GM23338 (cell line): ENCODE results near the gene ASCL5. TPM values are rescaled to one million over a fixed set of nuclear protein-coding genes. Genes with fewer than 3 reads are reported as not detected.

Experiments
- ATAC-seq: fragments of 200-7000 bp; cut with Tn5 transposase; 3 replicates; pipeline ENCODE4 v1.9.1; 2020
- DNase-seq: peaks from one replicate; pipeline ENCODE4 v3.0.0-alpha.2; 2015; ENCODE audit warnings: low spot score
- H2AFZ ChIP-seq: fragments of 200-600 bp; sonication (generic); 2 replicates; pipeline ENCODE4 v1.8.0; 2016; ENCODE audit warnings: antibody characterized with exemption, mild to moderate bottlenecking, moderate library complexity
- H3F3A ChIP-seq: fragments of 200-600 bp; sonication (generic); replicated peaks from 2 replicates; pipeline ENCODE4 v1.8.0; 2017; ENCODE audit warnings: antibody characterized with exemption, mixed run types, low read depth
- H3K27ac ChIP-seq: fragments of 200-600 bp; sonication (generic); 2 replicates; pipeline ENCODE4 v1.6.1; 2016; ENCODE audit warnings: low read depth
- H3K27me3 ChIP-seq: fragments of 200-600 bp; sonication (generic); 2 replicates; pipeline ENCODE4 v1.8.0; 2016; ENCODE audit warnings: mild to moderate bottlenecking, mixed run types, moderate library complexity; ENCODE audit not compliant: insufficient read depth
- H3K36me3 ChIP-seq: fragments of 200-600 bp; sonication (generic); 2 replicates; pipeline ENCODE4 v1.8.0; 2016; ENCODE audit warnings: mild to moderate bottlenecking; ENCODE audit not compliant: insufficient read depth
- H3K4me1 ChIP-seq: fragments of 200-600 bp; sonication (generic); 2 replicates; pipeline ENCODE4 v1.8.0; 2016; ENCODE audit warnings: mild to moderate bottlenecking, moderate library complexity; ENCODE audit not compliant: insufficient read depth
- H3K4me2 ChIP-seq: fragments of 200-600 bp; sonication (generic); 2 replicates; pipeline ENCODE4 v1.7.1; 2017; ENCODE audit warnings: mixed run types
- H3K4me3 ChIP-seq: fragments of 200-600 bp; sonication (generic); 2 replicates; pipeline ENCODE4 v1.6.1; 2016; ENCODE audit warnings: mixed run types
- H3K79me2 ChIP-seq: fragments of 200-600 bp; sonication (generic); replicated peaks from 2 replicates; pipeline ENCODE4 v1.8.0; 2017; ENCODE audit warnings: mild to moderate bottlenecking; ENCODE audit not compliant: insufficient read depth
- H3K9me2 ChIP-seq: fragments of 200-600 bp; sonication (generic); 2 replicates; pipeline ENCODE4 v1.8.0; 2017; ENCODE audit not compliant: insufficient read depth
- H4K20me1 ChIP-seq: fragments of 200-600 bp; sonication (generic); replicated peaks from 2 replicates; pipeline ENCODE4 v1.8.0; 2017; ENCODE audit warnings: mild to moderate bottlenecking; ENCODE audit not compliant: insufficient read depth
- H3K27ac Mint-ChIP-seq: 2 replicates; pipeline ENCODE4 v1.8.0; 2020; ENCODE audit warnings: inconsistent platforms, mild to moderate bottlenecking, moderate library complexity, mixed read lengths
- H3K27me3 Mint-ChIP-seq: 3 replicates; pipeline ENCODE4 v1.8.0; 2022; ENCODE audit warnings: low read depth, mild to moderate bottlenecking, moderate library complexity, mixed read lengths, inconsistent platforms; ENCODE audit not compliant: insufficient read depth, poor library complexity
- H3K36me3 Mint-ChIP-seq: 3 replicates; pipeline ENCODE4 v1.8.0; 2021; ENCODE audit warnings: low read depth, mild to moderate bottlenecking, inconsistent platforms, moderate library complexity, mixed read lengths
- H3K4me1 Mint-ChIP-seq: 3 replicates; pipeline ENCODE4 v1.8.0; 2020; ENCODE audit warnings: mild to moderate bottlenecking, inconsistent platforms, mixed read lengths
- H3K4me3 Mint-ChIP-seq: 3 replicates; pipeline ENCODE4 v1.8.0; 2021; ENCODE audit warnings: moderate library complexity, mild to moderate bottlenecking, inconsistent platforms, mixed read lengths
- H3K9me3 Mint-ChIP-seq: 3 replicates; pipeline ENCODE4 v1.8.0; 2020; ENCODE audit warnings: moderate library complexity, mild to moderate bottlenecking, inconsistent platforms, mixed read lengths
- CREB1 ChIP-seq: fragments of 250-450 bp; sonication (Bioruptor Pico); IDR thresholded peaks from 2 replicates; pipeline ENCODE4 v1.5.0; 2020; ENCODE audit warnings: low read depth, mild to moderate bottlenecking, moderate library complexity
- EZH2 ChIP-seq: fragments of 200-600 bp; sonication (generic); IDR thresholded peaks from one replicate; pipeline ENCODE4 v1.8.0; 2017; ENCODE audit warnings: antibody characterized with exemption, mild to moderate bottlenecking, low read depth; ENCODE audit not compliant: unreplicated experiment
- JUNB ChIP-seq: IDR thresholded peaks from one replicate; pipeline ENCODE4 v1.6.1; 2016; ENCODE audit warnings: antibody characterized with exemption; ENCODE audit not compliant: unreplicated experiment
- NANOG ChIP-seq: IDR thresholded peaks from 2 replicates; pipeline ENCODE4 v1.6.1; 2016; ENCODE audit warnings: antibody characterized with exemption, borderline replicate concordance
- POLR2AphosphoS5 ChIP-seq: IDR thresholded peaks from 2 replicates; pipeline ENCODE4 v1.6.1; 2016; ENCODE audit warnings: antibody characterized with exemption, low read depth
- STAT1 ChIP-seq: IDR thresholded peaks from one replicate; pipeline ENCODE4 v1.6.1; 2016; ENCODE audit warnings: antibody characterized with exemption; ENCODE audit not compliant: unreplicated experiment
- ZNF331 ChIP-seq: fragments of 250-450 bp; sonication (Bioruptor Pico); IDR thresholded peaks from 2 replicates; pipeline ENCODE4 v1.5.0; 2020; ENCODE audit warnings: low read depth, mild to moderate bottlenecking, moderate library complexity
- ZNF462 ChIP-seq: fragments of 250-450 bp; sonication (Bioruptor Pico); IDR thresholded peaks from 2 replicates; pipeline ENCODE4 v1.5.0; 2020; ENCODE audit warnings: mild to moderate bottlenecking, moderate library complexity
- polyA plus RNA-seq: library from polyadenylated mRNA; unstranded; fragments of >200 nt; fragmentation: Nextera tagmentation; extraction: Ambion mirVana; gene quantifications from 2 replicates; pipeline ENCODE4 v1.2.1, GENCODE V29; 2016
- total RNA-seq: library from RNA; depleted of rRNA; stranded (reverse); fragments of >200 nt; shearing (Covaris generic); gene quantifications from 2 replicates; pipeline ENCODE4 v1.2.3, GENCODE V29; 2014
- TF ChIP-seq, protein P1 (sequence below): IDR thresholded peaks from one replicate; pipeline ENCODE4 v1.6.1; 2018; ENCODE audit warnings: antibody characterized with exemption; ENCODE audit not compliant: unreplicated experiment

ASCL5 gene
- total and polyA plus RNA-seq, 2 experiments from 2014 or later: not detected

GRCh38 chr1:201167041-201167991 is 40.3 kb upstream of the ASCL5 start (continued):
- TF ChIP-seq ZNF462 (CRISPR knock-in tag) (no peak), STAT1 (no peak)

- Histone ChIP-seq H3F3A (no peaks in the 10 kb centered on the region), H3K4me1 (no peaks in the 10 kb centered on the region), H3K27ac (no peak overlapping the region), H3K4me2 (no peak overlapping the region), H3K4me3 (no peak overlapping the region), H2AFZ (no peak overlapping the region), H3K9me2 (no peaks in the 10 kb centered on the region), H3K79me2 (no peaks in the 10 kb centered on the region), H3K36me3 (no peaks in the 10 kb centered on the region), H4K20me1 (no peaks in the 10 kb centered on the region), H3K27me3 (no peaks in the 10 kb centered on the region)
- Mint-ChIP-seq H3K36me3 (no peaks in the 10 kb centered on the region), H3K9me3 (no peaks in the 10 kb centered on the region), H3K27ac (no peak overlapping the region), H3K27me3 (no peaks in the 10 kb centered on the region), H3K4me3 (no peak overlapping the region), H3K4me1 (no peaks in the 10 kb centered on the region)
- DNase-seq (no peak), ATAC-seq (no peak)
- TF ChIP-seq, protein P1, sequence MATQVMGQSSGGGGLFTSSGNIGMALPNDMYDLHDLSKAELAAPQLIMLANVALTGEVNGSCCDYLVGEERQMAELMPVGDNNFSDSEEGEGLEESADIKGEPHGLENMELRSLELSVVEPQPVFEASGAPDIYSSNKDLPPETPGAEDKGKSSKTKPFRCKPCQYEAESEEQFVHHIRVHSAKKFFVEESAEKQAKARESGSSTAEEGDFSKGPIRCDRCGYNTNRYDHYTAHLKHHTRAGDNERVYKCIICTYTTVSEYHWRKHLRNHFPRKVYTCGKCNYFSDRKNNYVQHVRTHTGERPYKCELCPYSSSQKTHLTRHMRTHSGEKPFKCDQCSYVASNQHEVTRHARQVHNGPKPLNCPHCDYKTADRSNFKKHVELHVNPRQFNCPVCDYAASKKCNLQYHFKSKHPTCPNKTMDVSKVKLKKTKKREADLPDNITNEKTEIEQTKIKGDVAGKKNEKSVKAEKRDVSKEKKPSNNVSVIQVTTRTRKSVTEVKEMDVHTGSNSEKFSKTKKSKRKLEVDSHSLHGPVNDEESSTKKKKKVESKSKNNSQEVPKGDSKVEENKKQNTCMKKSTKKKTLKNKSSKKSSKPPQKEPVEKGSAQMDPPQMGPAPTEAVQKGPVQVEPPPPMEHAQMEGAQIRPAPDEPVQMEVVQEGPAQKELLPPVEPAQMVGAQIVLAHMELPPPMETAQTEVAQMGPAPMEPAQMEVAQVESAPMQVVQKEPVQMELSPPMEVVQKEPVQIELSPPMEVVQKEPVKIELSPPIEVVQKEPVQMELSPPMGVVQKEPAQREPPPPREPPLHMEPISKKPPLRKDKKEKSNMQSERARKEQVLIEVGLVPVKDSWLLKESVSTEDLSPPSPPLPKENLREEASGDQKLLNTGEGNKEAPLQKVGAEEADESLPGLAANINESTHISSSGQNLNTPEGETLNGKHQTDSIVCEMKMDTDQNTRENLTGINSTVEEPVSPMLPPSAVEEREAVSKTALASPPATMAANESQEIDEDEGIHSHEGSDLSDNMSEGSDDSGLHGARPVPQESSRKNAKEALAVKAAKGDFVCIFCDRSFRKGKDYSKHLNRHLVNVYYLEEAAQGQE: no peak
- TF ChIP-seq EZH2 (no peak), NANOG (no peak), ZNF331 (CRISPR knock-in tag) (no peak), JUNB (no peak), CREB1 (CRISPR knock-in tag) (no peak), POLR2AphosphoS5 (no peak)
Observed at GRCh38 chr1:201164645-201165044, 37.7 kb upstream of the ASCL5 start.
